Measurements from ENCODE around the gene MYZAP.

MYZAP gene

GRCh38 chr15:57563416-57563815 lies 28.3 kb upstream of the MYZAP start:
- DNase-seq: no peak

GRCh38 chr15:57565311-57565710 lies 26.4 kb upstream of the MYZAP start:
- DNase-seq: peak; percentile 15 to 22

- DNase-seq: no peak
Observed at GRCh38 chr15:57566834-57567233, 24.9 kb upstream of the MYZAP start.

GRCh38 chr15:57567891-57568290 lies 23.8 kb upstream of the MYZAP start:
- no peak for DNase-seq

GRCh38 chr15:57568299-57568698 lies 23.4 kb upstream of the MYZAP start:
- no peak for DNase-seq

GRCh38 chr15:57570340-57570739 lies 21.4 kb upstream of the MYZAP start:
- no peak for DNase-seq

- DNase-seq: no peak
Observed at GRCh38 chr15:57570994-57571393, 20.7 kb upstream of the MYZAP start.

GRCh38 chr15:57571725-57572124 lies 20.0 kb upstream of the MYZAP start:
- DNase-seq: no peak

- no peak for DNase-seq
Observed at GRCh38 chr15:57572468-57572867, 19.2 kb upstream of the MYZAP start.

- no peak for DNase-seq
Observed at GRCh38 chr15:57573151-57573550, 18.6 kb upstream of the MYZAP start.

- no peak for DNase-seq
Observed at GRCh38 chr15:57575363-57575762, 16.3 kb upstream of the MYZAP start.

GRCh38 chr15:57578288-57578900 lies 13.3 kb upstream of the MYZAP start:
- DNase-seq: no peak

- DNase-seq: no peak
Observed at GRCh38 chr15:57580428-57580827, 11.3 kb upstream of the MYZAP start.

- no peak for DNase-seq
Observed at GRCh38 chr15:57580866-57581265, 10.8 kb upstream of the MYZAP start.

- DNase-seq: no peak
Observed at GRCh38 chr15:57582090-57582489, 9.6 kb upstream of the MYZAP start.

- no peak for DNase-seq
Observed at GRCh38 chr15:57583282-57583681, 8.4 kb upstream of the MYZAP start.

- DNase-seq: no peak
Observed at GRCh38 chr15:57583720-57584119, 8.0 kb upstream of the MYZAP start.

- DNase-seq: no peak
Observed at GRCh38 chr15:57586661-57587424, 4.9 kb upstream of the MYZAP start.

- no peak for DNase-seq
Observed at GRCh38 chr15:57589281-57589680, 2.4 kb upstream of the MYZAP start.

- DNase-seq: no peak
Observed at GRCh38 chr15:57589754-57590153, 1.9 kb upstream of the MYZAP start.

- DNase-seq: peak; percentile 10 to 21
Observed at GRCh38 chr15:57591237-57591821, 375 bp upstream of the MYZAP start.

- DNase-seq: no peak
Observed at GRCh38 chr15:57592426-57592825, 722 bp downstream of the MYZAP start.

GRCh38 chr15:57592836-57593420 lies 1.2 kb downstream of the MYZAP start:
- no peak for DNase-seq

GRCh38 chr15:57594479-57594878 lies 2.8 kb downstream of the MYZAP start:
- no peak for DNase-seq
